Embryonic facial prominence (tissue), 1 donor: ENCODE results near the gene PSME2.
"Not testable (repeated sequence)": the region's sequence is repeated elsewhere in the genome, so short reads cannot be mapped to it uniquely, and the experiment has no call there.

ENCODE experiments used
- DNase-seq: peaks from one replicate; pipeline ENCODE4 v3.0.0-alpha.2; 2016; ENCODE audit errors: extremely low spot score

Gene PSME2

GRCh38 chr14:24114532-24115421 is 31.6 kb downstream of the PSME2 start, which contains the start of the genes DCAF11 and NRL:
TSS of gene DCAF11 (plus strand) at chr14:24114777. CDS start at chr14:24115595, 818 bp downstream.
TSS of gene NRL (minus strand) at chr14:24114949. CDS start at chr14:24082848, 32,101 bp downstream.
- DNase-seq: peak; percentile 99

GRCh38 chr14:24113801-24114531 is 32.4 kb downstream of the PSME2 start:
- peak; percentile 55 for DNase-seq

DNA sequence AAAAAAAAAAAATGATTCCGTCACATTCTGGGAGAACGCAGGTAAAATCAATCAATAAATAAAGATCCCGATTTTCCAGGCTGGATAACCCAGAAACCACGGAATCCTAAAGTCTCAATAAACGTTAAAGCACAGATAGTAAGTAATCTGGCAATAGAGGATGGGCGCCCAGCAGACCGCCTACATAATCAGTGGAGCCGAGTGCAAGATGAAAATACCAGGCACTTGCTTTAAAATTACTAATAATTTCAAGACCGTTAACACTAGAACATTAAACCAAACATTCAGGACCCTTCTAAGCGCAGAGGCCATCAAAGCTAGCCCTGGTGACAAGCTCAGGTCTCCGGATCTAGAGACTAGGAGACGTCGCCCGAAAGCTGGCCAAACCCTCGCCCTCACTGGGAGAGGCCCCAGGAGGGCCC is 33.0 kb downstream of the PSME2 start:
- DNase-seq: no peak

- no peak for DNase-seq
These were observed 35.9 kb downstream of the PSME2 start for GRCh38 chr14:24110523-24110922.

DNA sequence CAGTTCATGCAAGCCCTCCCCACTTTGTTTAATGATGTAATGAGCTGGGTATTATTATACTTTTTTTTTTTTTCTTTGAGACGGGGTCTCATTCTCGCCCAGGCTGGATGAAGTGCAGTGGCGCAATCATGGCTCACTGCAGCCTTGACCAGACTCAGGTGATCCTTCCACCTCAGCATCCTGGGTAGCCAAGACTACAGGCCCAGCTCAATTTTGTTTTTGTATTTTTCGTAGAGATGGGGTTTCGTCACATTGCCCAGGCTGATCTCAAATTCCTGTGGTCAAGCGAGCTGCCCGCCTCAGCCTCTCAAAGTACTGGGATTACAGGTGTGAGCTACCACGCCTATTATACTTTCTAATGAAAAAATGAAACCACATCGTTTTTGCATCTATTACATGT is 36.4 kb downstream of the PSME2 start:
- DNase-seq: no peak

DNA sequence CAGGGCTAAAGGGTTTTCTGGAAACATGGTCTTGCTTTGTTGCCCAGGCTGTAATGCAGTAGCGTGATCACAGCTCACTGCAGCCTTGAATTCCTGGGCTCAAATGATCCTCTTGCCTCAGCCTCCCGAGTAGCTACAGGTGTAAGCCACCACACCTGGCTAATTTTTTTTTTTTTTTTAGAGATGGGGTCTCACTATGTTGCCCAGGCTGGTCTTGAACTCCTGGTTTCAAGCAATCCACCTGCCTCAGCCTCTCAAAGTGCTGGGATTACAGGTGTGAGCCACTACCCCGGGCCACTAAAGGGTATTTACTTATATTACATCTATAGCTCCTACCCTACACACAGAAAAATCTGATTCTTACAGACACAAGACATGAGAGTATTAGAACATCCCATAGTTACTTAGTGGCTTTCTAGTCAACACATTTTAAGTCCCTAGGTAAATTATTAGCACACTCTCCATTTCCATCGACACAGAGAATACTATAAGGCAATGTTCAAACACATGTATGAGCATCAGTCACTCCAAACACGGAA is 38.0 kb downstream of the PSME2 start:
- no peak for DNase-seq

GRCh38 chr14:24106672-24107271 is 39.6 kb downstream of the PSME2 start:
- no peak for DNase-seq

DNA sequence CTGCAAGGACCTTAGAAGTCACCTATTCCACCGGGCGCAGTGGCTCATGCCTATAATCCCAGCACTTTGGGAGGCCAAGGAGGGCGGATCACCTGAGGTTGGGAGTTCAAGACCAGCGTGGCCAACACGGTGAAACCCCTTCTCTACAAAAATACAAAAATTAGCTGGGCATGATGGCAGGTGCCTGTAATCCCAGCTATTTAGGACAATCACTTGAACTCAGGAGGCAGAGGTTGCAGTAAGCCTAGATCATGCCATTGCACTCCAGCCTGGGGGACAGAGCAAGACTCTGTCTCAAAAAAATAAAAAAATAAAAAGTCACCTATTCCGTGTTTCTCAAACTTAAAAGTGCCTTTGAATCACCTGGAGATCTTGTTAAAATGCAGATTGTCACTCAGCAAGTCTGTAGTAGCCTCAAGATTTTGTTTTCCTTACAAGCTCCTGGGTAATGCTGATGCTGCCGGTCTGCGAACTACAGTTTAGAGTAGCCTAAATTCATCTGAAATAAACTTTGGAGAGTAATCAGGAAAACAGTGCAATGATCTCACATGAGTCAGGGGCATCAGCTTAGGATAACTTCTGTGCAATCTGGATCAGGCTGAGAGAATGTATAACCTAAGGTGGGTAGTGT is 40.7 kb downstream of the PSME2 start:
- not testable (repeated sequence) for DNase-seq

GRCh38 chr14:24103451-24103850 is 43.0 kb downstream of the PSME2 start:
- no peak for DNase-seq

GRCh38 chr14:24102357-24103048 is 43.9 kb downstream of the PSME2 start:
- no peak for DNase-seq

DNA sequence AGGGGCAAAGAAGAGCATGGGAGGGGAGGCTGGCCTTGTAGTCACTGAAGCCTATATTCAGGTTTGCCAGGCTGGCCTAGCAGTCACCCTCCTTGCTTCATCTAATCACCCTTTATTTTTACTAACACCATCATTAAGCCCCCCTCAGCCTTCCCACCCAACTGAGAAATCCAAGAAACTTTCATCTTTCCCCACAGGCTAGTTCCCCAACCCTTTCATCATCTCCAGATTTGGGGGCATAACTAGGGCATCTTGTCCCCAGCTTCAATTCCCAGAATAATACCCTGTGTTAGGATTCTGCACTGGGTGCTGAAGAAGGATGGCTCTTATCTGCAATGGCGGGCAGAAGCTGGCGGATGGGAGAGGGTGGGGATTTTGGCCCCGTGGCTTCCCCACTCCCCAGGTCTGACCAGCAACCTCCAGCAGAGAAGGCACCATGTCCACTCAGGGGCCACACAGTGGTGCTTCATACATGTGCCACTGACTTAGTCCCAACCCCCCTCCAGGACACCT is 45.4 kb downstream of the PSME2 start:
- no peak for DNase-seq

- no peak for DNase-seq
These were observed 46.0 kb downstream of the PSME2 start for GRCh38 chr14:24100197-24100981.

- DNase-seq: no peak
These were observed 47.2 kb downstream of the PSME2 start for GRCh38 chr14:24098927-24099813.

DNA sequence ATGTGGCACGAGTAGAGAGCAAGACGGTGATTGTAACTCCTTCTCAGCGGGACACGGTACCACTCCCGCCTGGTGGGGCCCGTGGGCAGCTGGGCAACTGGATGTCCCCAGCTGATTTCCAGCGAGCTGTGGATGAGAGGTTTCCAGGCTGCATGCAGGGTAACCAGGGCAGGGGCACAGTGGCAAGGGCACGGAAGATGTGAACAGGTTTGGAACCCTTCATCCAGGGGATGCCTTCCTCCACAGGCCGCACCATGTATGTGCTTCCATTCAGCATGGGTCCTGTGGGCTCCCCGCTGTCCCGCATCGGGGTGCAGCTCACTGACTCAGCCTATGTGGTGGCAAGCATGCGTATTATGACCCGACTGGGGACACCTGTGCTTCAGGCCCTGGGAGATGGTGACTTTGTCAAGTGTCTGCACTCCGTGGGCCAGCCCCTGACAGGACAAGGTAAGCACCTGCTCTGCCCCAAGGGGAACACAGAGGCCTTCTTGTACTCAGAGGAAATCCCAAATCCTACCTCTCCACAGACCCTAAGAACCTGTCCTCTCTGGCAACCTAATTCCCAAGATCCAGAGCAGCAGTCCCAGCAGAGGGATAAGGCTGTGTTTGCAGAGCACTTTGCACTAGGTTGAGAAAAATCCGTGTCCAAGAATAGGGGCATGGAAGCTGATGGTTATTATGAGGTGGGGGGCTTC is 48.0 kb downstream of the PSME2 start:
- no peak for DNase-seq

GRCh38 chr14:24096545-24097181 is 49.7 kb downstream of the PSME2 start:
- DNase-seq: no peak

DNA sequence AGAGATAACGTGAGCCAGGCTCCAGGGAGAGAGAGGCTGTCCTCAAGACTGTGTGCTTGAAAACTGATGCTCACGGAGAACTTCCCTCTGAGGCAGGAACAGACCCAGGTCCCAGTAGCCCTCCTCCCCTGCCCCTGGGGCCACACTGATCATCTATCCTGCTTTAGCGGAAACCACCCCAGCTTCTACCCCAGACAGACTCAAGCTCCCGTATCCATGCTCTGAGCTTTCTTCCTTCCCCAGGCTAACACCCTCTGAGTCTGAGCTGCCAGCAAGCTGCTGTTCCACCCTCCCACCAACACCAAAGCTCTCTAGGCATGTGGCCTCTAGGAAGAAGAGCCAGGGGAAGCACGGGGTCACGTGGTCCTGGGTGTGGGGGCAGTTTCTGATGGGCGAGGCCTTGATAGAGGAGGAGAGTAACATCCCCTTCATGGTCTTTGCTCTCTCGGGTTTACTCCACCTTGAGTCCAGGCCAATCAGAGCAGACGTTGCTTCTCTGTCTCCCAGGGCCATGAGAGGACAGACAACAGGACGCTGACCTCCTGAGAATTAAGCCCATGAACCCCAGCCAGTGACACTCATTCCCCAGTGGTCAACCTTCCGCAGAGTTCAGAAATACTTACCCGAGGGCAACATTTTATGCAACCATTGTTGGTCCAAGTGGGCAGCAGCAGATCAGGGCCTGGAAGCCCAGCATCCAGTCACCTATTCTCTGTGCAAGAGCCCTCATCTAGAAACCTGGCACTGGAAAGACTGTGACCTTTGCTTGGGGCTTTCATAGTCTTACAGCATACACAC is 50.9 kb downstream of the PSME2 start:
- DNase-seq: no peak

DNA sequence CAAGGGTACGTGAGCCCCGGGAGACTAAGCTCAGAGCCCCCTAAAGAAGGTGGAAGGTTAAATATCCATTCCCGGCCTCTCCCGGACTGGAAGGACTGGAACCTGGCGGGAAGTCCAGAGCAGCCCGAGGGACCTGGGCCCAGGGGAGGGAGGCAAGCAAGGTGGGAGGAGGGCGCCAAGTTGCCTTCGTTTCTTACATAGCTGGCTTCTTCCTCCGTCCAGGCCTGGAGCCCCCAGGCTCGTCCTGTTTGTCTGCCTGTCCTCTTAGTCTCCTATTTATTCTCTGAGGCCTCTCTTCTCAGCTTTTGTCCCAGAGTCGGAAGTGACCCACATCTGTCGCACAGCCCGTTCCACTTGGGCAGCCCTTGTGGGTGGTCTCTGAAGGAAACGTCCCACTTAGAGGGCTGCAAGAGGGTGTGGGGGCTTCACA is 51.6 kb downstream of the PSME2 start:
- DNase-seq: no peak
